Fibroblast of peridontal ligament (primary cell): ENCODE measurements around the gene ASAP2.
A peak's percentile ranks its signal among the peaks of the same experiment; 100 is the strongest.

ENCODE experiments used
- DNase-seq: peaks from one replicate; pipeline ENCODE4 v3.0.0-alpha.2; 2010; ENCODE audit errors: extremely low read depth

The ASAP2 gene

DNA sequence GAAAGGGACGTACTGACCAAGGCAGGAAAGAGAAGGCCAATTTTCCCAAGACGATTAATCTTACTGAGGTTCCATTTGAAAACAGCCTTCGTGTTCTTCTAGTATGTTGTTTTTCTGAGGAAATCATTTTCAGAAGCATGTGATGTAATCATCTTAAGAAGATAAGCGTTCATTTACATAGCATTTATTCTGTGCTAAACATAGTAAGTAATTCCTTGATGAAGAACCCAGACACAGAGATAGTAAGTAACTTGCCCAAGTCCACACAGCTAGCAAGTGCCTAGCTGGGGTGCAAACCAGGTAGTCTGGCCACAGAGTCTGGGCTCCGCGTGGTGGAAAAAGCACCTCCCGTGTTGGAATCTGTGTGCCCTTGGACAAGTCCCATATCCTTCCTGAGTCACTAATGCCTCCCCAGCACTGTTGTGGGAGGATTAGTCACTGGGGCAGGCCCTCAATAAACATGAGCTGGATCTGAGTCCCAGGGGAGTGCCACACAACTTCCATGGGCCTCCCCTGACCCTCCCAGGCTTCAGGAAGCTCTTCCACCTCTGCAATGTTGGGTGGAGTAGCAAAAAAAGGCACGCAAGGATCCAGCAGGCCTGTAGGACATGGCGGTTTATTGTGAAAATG, 26.9 kb upstream of the ASAP2 start:
- peak; percentile 80 for DNase-seq

DNA sequence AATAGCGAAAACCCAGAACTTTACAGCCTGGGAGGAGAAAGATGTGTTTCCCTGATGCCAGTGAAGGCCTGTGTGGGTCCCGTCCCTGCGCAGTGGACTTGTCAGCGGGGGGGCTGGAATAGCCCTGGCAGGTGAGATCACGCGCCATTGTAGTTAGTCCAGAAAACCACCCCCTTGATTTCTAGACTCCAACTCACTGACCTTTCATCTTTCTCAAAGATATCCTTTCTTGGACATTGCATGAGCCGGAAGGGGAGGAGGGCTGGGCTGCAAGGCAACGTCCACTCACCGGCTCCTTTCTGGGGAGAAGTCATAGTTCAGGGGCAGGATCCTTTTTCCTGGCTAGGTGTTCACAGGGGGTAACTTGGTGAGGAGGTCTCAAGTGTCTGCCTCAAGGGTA, 22.3 kb upstream of the ASAP2 start:
- no peak for DNase-seq

DNA sequence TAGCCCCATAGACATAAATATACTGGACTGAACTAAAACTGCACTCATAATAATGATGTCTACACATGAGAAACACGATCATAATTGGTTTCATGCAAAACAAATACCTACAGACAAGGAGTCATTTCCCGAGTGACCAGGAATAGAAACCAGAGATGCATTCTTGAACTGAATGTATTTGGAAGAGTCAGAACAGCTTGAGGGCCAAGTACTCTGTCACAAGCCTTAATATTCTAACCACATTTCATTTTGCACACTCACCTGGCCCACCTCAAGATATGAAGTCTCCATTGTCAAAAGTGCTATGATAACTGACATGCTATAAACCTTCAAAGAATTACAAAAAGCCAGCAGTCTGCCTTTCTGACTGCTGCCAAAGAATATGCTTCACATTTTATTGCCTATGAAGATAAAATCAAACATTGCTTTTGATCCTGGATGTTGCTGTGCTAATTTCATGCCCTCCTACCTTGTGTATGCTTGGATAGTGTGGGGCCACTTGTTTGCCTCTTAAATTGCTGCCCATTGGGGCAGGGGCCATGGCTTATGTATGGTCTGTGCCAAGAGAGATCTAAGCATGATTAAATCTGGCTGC, 18.9 kb upstream of the ASAP2 start:
- peak; percentile 72 for DNase-seq

DNA sequence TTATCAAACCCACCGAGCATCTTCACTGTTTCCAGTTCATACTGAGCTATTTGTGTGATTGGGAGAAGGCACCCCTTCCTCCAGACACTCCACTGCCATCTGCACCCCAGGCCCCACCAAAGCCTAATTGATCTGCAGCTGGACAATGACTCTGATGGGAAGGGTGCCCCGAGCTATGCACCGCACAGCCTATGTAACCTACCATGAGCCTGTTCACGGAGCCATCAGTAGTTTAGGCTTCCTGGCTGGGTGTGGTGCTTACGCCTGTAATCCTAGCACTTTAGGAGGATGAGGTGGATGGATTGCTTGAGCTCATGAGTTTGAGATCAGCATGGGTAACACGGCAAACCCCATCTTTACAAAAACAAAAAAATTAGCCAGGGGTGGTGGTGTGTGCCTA, 17.8 kb upstream of the ASAP2 start:
- no peak for DNase-seq

DNA sequence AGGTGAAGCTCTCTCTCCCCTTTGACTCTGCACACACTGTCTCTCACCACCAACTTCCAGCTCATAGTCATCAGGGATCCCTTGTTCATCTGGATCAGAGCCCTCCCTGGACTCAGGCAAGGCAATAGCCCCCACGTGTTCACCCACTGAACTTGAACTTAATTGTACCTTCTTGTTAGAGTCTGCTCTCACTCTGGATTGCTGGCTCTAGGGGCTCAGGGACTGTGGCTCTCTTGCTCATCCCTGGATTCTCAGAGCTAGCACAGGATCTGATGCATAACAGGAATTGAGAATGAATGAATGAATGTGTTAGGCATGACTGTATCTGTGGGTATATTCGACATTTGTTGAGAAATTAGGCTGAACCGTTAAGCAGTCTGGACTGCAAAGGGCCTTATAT, 16.7 kb upstream of the ASAP2 start:
- DNase-seq = no peak

DNA sequence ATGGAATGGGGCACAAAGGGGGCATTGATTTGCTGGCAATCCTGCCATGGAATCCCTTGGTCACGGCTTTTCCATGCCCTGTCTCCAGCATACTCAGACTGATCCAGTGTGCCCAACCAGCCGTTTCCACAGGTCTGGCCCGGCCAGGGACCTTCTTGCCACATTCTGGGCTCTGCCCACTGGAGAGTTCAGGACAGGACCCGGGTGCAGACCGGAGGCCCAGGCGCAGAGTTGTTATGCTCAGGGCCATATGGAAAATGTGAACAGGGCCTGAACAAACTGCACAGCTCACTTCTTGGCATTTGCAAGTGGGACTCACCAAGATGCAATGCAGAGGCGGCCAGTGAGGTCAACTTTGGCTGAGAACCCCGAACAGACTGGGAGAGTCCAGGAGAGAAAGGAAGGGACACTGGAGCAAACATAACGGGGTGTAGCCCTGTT, 15.6 kb upstream of the ASAP2 start:
- peak; percentile 97 for DNase-seq

DNA sequence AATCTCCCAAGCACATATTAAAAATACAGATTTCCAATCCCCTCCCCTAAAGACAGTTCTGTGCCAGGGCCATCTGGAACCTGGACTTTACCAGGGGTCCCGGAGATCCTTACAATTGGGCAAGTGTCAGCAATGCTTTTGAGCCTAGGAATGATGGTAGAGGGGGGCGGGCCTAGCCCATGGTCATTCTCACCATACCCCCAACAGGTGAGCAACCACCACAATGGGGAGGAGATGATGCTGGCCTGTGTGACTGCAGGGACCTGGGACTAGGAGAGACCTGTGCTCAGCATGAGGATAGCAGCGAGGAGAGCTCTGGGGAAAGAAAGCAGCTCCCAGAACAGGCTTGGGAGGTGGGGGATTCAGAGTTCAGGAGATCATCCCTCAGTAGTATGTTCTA, 13.9 kb upstream of the ASAP2 start:
- DNase-seq = no peak

DNA sequence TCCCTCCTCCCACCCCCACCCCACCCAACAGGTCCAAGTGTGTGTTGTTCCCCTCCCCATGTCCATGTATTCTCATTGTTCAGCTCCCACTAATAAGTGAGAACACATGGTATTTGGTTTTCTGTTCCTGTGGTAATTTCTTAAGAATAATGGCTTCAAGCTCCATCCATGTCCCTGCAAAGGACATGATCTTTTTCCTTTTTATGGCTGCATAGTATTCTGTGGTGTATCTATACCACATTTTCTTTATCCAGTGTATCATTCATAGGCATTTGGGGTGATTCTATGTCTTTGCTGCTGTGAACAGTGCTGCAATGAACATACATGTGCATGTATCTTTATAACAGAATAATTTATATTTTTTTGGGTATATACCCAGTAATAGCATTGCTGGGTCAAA, 12.3 kb upstream of the ASAP2 start:
- no peak for DNase-seq

DNA sequence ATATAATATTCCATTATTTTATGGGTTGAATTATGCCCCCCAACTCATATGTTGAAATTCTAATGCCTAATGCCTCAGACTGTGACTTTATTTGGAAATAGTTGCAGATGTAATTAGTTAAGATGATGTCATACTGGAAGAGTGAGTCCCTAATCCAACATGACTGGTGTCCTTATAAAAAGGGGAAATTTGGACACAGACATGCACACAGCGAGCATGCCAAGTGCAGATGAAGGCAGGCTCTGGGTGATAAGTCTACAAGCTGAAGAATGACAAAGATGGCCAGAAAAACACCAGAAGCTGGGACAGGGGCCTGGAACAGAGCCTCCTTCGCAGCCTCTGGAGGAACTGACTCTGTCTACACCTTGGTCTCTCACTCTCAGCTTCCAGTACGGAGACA, 10.0 kb upstream of the ASAP2 start:
- no peak for DNase-seq

DNA sequence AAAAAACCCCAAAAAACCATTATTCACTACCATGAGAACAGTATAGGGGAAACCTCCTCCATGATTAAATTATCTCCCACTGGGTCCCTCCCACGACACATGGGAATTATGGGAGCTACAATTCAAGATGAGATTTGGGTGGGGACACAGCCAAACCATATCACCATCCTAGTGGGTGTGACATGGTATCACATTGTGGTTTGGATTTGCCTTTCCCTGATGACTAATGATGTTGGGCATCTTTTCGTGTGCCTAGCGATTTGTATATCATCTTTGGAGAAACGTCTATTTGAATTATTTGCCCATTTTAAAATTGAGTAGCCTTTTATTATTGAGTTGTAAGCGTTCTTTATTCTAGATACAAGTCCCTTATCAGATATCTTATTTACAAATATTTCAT, 8.7 kb upstream of the ASAP2 start:
- DNase-seq = no peak

DNA sequence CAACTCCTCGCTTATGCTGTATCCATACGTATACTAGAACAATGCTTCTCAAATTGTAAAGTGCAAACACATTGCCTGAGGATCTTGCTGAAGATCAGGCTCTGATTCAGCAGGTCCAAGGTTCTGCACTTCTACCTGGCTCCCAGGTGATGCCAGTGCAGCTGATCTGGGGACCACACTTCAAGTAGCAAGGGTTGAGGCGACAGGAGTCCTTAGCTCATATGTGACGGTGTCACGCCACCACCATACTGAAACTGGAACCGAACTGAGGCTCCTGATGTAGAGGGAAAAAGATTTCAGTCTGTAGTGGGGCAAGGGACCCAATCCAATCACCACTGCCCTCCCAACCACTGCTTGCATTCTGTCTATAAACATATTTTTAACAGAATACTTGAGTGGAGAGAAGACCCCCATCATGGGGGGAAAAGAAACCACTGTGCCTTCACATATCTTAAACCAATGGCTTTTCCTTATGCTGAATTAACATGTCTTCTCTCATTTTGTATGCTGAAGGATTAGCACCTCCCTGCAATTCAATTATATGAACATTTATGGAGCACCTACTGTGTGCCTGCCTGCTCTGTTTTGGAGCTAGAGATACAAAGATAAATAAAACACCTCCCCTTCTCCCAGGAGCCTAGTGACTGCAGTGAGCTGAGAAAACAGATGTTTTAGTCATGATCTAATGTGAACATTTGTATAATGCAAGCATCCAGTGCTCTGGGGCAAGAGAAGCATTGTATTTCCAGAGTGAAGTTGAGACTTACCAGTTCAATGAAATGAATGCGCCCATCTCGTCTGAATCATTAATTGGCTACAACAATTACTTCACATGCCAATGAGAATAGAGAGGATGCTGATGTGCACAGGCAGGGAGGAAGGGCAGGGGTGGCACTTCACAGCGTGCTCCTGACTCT, 6.6 kb upstream of the ASAP2 start:
- peak; percentile 84 for DNase-seq

DNA sequence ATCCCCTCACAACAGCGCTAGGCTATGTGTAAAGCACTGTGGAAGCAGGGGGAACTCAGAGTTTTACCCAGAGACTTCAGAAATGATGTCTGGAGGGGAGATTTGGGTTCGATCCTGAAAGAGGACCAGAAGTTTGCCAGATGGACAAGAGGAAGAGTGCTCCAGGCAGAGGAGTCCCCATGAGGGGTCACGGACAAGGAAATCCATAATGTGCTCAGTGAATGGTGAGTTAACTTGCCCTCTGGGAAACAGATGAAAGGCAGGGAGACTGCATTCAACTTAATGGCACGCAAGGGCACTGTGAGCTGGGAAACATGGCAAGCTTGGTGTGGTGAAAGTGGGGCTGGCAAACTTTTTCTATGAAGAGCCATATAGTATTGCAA, 6.0 kb upstream of the ASAP2 start:
- no peak for DNase-seq

DNA sequence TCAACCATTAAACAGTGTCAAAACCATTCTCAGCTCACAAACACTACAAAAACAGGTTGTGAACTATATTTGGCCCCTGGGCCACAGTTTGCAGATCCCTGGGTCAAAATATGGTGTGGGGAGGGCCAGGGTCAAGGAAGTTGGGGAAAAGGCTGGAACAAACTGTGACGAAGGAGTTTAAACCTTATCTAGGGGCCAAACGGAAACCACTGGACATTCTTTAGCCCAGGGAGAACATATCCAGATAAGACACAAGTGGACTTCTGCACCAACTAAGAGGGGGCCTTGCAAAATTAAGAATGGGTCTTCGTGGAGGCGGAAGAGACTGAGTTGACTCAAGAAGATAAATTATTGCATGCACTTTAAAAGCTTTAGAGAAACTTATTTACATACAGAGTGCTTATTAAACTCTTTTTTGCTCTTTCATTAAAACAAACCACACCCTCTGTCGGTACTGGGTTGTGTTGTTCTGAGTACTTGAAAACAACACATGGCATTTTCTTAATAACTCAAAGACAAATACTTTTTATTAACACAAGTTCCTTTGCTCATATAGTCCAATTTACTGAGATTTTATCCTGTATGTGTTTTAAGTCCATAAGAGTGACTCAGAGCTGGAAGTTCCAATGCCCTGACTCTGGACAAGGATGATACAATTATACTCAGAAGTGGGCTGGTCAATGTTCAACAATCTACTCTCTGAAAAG, 5.3 kb upstream of the ASAP2 start:
- peak; percentile 78 for DNase-seq

DNA sequence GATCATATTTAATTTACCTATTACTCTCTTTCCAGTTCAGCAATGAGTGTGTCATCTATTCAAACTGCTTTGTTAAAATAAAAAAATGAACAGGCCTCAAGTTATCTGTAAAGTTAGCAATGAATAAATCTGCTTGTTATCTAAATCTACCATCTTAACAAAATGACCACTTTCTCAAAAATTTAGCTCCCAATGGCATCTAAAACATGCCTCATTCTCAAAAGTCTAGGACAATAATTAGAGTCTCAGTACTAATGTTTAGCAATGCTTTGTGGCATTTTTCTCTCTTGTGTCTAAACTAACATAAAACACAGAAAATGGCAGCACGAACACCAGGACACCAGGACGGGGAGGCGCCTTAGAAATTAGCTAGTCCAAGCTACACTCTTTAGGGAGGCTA, 3.6 kb upstream of the ASAP2 start:
- DNase-seq = no peak

DNA sequence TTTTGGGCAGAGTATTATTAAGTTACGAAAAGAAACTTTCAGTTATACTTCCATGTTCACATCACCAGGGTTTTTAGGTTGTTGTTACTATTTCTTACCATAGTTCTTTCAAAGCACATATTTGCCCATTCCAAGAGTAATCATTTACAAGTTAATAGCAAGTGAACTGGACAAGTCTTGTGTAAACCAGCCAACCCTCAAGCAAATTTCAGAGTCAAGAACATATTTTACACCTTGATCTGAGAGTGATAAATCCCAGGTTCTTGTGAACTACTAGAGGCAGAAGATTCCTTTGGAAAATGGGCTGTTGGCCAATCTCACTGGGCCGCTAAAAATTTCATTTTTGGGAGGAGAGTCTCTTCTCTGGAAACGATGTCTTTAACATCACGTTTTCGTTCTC, 2.7 kb upstream of the ASAP2 start:
- no peak for DNase-seq

DNA sequence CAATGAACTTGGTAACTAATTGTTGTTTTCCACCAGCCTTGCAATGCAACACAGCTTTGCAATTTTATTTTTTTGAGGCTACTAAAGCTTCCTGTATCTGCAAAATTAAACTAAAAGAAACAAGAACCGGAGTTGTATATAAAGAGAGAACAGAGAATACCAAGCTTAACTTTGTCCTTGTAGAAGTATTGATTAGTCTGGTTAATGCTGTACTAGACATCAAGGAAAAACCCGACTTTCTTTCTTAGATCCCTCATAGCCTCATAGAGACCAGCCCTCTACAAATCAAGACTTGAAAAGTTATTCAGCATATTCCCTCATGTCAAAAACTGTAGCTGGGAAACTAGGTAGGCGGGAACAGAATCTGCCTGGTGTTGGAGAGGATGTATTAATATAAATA, 1.7 kb upstream of the ASAP2 start:
- no peak for DNase-seq

DNA sequence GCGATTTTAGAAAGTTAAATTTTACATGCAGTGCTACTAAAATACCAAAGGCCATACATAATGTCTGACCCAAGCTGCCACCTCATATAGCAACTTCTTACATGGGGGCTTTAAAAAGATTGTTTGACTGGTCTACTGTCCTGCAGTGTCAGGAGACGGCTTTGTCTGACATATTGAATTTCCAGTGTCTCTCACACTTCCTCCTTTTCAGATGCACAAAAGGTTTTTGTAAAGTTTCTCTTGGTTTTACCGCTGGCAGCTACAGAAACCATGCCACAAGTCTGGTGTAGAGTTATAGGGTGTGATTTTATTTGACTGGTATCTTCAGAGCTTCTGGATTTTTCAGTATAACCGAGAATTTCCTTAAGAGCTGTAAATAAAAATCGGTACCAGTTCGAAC, 1.1 kb upstream of the ASAP2 start:
- no peak for DNase-seq

DNA sequence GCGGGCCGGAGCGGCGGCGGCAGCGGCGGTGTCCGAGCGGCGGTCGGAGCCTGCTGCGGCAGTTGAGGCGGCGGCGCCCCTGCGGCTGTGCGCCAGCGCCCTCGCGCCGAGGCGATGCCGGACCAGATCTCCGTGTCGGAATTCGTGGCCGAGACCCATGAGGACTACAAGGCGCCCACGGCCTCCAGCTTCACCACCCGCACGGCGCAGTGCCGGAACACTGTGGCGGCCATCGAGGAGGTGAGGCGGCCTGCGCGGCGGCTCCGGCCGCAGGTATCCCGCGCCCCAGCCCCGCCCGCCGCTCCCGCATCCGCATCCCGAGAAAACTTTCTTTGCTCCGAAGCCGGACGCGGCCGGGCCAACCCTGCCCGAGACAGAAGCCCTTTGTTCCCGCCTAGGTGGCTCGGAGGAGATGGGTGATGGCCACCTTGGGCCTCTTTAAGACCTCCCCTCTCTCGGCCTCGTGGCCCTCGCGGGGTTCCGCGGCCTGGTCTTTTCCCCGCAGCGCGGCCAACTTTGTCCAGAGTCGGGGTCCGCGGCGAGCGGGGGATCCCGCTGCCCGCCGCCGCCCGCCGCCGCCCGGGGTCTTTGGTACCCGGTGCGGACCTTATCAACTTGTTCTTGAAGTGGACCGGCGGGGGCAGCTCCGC, 504 bp downstream of the ASAP2 start:
- no peak for DNase-seq

DNA sequence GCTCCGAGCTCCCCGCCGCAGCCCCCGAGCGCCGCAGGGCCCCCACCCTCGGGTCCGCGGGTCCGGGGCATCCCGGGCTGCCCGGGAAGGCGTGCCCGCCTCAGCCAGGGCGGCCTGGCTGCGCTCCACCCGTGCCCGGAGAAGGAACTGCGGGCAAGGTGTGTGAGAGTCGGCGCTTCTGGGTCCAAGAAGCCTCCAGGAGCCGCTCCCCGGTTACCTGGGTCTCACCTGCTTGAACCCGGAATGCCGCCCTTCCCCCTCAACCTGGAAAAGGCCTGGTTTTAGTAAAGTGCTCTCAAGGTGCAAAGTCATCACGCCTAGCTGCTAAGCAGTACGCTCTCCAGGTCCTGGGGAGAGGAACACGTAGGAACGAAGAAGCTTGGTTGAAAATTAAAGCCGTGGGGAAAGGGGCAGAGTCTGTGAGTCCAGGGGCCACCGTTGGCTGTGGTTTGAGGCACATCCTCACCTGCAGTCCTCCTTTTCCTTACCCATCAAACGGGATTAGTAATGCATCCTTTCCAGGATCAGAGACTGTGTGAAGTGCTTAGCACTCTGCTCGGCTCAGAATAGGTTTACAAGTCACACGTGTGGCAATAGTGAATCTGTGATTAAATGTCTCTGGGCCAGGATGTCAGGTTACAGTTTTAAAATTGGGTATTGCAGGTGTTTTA, 1.2 kb downstream of the ASAP2 start:
- DNase-seq = no peak

DNA sequence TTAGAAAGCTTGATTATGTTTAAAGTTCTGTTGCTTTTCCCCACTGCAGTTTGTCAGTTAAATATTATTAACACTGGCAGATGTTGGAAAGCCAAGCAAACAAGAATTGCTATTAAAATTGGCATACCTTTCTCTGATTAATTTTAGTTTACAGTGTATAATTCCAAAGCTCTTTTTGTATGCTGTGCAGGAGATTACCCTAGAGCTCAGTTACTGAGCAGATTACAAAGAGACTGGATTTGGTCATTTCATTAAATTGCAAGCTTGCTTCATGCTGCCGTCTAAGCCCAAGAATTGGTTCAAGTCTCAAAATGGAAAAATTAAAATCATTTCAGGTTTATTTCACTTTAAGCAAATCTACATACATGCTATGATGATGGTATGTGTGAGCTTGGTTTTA, 2.3 kb downstream of the ASAP2 start:
- peak; percentile 50 for DNase-seq

DNA sequence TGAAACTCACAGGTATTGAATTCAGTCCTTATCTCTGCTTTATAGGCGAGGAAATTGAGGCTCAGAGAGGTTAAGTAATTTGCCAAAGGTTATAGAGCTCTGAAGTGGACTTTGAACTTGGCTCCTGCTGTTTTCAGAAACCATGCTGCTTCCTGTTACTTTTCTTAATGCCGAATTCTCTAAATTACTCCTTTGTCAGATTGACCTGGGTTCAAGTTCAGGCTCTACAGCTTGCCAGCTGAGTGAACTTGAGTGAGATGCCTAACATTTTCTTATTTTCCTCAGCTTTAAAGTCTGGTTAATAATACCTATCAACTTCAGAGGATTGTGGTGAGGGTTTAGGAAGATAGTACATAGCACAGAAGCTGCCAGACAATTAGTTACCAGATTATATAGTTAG, 3.4 kb downstream of the ASAP2 start:
- no peak for DNase-seq
